Neutrophil (primary cell): Measurements from ENCODE around the gene UBAC2.

ENCODE experiments used
- H3K27ac ChIP-seq: fragments of 200-600 bp; sonication (generic); 2 replicates; pipeline ENCODE4 v1.5.1; 2016; ENCODE audit warnings: mild to moderate bottlenecking, moderate library complexity
- H3K27me3 ChIP-seq: fragments of 200-600 bp; sonication (generic); 2 replicates; pipeline ENCODE4 v1.6.0; 2016; ENCODE audit warnings: mild to moderate bottlenecking
- H3K36me3 ChIP-seq: fragments of 200-600 bp; sonication (generic); 2 replicates; pipeline ENCODE4 v1.5.1; 2017
- H3K4me1 ChIP-seq, 2 experiments: fragments of 200-600 bp in 1 of 2; sonication (generic) in 1 of 2; 1 replicate in 1 of 2; 2 replicates in 1 of 2; pipeline versions ENCODE4 v1.5.1 to v1.6.1; 2013 to 2016; ENCODE audit warnings: low read depth in 1 of 2, low read length in 1 of 2, mild to moderate bottlenecking in 1 of 2, moderate library complexity in 1 of 2; ENCODE audit not compliant: control insufficient read depth in 1 of 2, insufficient read depth in 1 of 2
- H3K4me3 ChIP-seq, 2 experiments: fragments of 200-600 bp in 1 of 2; sonication (generic) in 1 of 2; 1 replicate in 1 of 2; 2 replicates in 1 of 2; pipeline ENCODE4 v1.5.1; 2013 to 2016; ENCODE audit warnings: low read depth in 1 of 2, low read length in 1 of 2, mild to moderate bottlenecking in 1 of 2, moderate library complexity in 1 of 2
- H3K9me3 ChIP-seq: fragments of 200-600 bp; sonication (generic); 2 replicates; pipeline ENCODE4 v1.5.1; 2016
- TF ChIP-seq, protein P1 (sequence below): fragments of 200-600 bp; sonication (generic); IDR thresholded peaks from 2 replicates; pipeline ENCODE4 v1.5.1; 2016; ENCODE audit warnings: antibody characterized with exemption

Gene UBAC2

GRCh38 chr13:99403458-99403971, 202.9 kb downstream of the UBAC2 start:
- Histone ChIP-seq H3K4me1 (peaks cover 12 to 17% of the 10 kb centered on the region in 2 experiments), H3K36me3 (no peaks in the 10 kb centered on the region), H3K4me3 (no peak overlapping the region), H3K27ac (no peak overlapping the region), H3K27me3 (no peaks in the 10 kb centered on the region), H3K9me3 (no peaks in the 10 kb centered on the region)
- TF ChIP-seq, protein P1, sequence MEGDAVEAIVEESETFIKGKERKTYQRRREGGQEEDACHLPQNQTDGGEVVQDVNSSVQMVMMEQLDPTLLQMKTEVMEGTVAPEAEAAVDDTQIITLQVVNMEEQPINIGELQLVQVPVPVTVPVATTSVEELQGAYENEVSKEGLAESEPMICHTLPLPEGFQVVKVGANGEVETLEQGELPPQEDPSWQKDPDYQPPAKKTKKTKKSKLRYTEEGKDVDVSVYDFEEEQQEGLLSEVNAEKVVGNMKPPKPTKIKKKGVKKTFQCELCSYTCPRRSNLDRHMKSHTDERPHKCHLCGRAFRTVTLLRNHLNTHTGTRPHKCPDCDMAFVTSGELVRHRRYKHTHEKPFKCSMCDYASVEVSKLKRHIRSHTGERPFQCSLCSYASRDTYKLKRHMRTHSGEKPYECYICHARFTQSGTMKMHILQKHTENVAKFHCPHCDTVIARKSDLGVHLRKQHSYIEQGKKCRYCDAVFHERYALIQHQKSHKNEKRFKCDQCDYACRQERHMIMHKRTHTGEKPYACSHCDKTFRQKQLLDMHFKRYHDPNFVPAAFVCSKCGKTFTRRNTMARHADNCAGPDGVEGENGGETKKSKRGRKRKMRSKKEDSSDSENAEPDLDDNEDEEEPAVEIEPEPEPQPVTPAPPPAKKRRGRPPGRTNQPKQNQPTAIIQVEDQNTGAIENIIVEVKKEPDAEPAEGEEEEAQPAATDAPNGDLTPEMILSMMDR: no peak

GRCh38 chr13:99404005-99404755, 203.5 kb downstream of the UBAC2 start:
- Histone ChIP-seq H3K36me3 (no peaks in the 10 kb centered on the region), H3K4me3 (no peak overlapping the region), H3K4me1 (peaks cover 12 to 17% of the 10 kb centered on the region in 2 experiments), H3K27me3 (no peaks in the 10 kb centered on the region), H3K9me3 (no peaks in the 10 kb centered on the region), H3K27ac (no peak overlapping the region)
- TF ChIP-seq, protein P1: no peak

DNA sequence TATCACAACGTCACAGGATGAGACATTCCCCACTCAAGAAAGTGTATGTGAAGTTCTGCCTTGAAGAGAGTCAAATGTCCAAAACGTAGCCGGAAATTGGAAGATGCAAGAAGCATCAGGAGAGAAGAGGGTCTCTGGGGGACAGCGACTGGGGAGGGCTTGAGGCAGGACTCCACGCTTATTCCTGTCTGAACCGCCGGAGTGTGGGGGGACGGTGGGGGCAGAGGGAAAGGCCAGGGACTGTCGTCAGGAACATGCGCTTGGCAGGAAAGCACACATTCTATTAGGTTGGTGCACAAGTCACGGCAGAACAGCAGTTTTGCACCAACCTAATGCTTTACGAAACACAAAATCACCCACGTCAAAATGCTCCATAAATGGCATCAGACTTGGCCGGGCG, 205.3 kb downstream of the UBAC2 start:
- Histone ChIP-seq H3K36me3 (no peaks in the 10 kb centered on the region), H3K27me3 (no peaks in the 10 kb centered on the region), H3K4me1 (peaks cover 12 to 17% of the 10 kb centered on the region in 2 experiments), H3K4me3 (no peak overlapping the region), H3K27ac (peak overlapping the region; percentile 20), H3K9me3 (no peaks in the 10 kb centered on the region)
- TF ChIP-seq, protein P1: no peak

DNA sequence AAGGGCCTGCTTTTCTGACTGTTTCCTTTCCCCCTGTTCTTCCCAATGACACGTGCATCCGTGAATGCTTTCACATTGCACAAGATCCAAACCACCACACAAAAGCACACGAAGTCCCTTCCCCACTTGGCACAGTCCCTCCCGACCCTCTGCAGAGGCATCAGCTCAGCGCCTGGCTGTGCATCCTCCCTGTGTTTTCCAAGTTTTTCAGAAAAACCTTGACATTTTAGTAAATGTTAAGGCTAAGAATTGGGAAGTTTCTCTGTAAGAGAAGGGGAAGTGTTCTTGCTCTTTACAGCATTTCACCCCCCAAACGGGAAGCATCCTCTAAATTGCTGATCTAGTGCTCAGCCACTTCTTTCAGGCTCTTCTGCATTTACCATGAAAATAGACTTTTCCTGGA, 206.1 kb downstream of the UBAC2 start:
- H3K36me3 ChIP-seq: no peaks in the 10 kb centered on the region
- H3K27me3 ChIP-seq: no peaks in the 10 kb centered on the region
- no peaks in the 10 kb centered on the region for H3K9me3 ChIP-seq
- H3K27ac ChIP-seq: peak overlapping the region; percentile 81
- peak overlapping the region; percentile 52 to 53 for H3K4me3 ChIP-seq
- H3K4me1 ChIP-seq: peaks cover 12 to 17% of the 10 kb centered on the region in 2 experiments
- TF ChIP-seq, protein P1: no peak

DNA sequence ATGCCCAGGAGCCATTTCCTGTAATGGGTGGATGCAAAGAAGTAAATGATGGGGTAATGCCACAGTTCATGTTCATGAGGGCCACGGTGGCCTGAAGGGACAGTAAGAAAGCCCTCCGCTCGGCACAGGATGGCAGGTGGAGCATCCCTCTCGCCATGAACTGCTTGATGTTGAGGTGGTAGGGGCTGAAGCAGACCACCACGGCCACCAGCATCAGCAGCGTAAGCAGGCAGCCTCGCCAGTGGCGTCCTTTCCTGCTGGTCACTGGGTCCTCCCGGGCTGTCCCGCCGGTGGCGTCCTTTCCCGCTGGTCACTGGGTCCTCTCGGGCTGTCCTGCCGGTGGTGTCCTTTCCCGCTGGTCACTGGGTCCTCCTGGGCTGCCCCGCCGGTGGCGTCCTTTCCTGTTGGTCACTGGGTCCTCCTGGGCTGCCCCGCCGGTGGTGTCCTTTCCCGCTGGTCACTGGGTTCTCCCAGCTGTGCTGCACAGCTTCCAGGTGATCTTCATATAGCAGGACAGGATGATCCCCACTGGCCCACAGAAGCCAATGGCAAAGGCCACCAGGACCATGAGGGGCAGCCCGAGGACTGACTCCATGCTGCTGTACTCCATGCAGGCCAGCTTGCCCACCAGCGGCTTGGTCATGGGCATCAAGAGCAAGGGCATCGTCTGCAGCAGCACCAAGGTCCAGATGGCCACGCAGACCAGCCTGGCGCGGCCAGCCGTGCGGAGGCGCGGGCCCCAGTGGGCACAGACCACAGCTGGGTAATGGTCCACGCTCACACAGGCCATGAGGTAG, 207.4 kb downstream of the UBAC2 start:
- no peaks in the 10 kb centered on the region for H3K36me3 ChIP-seq
- H3K27ac ChIP-seq: no peak overlapping the region
- no peak overlapping the region for H3K4me3 ChIP-seq
- H3K4me1 ChIP-seq: peaks cover 12 to 17% of the 10 kb centered on the region in 2 experiments
- no peaks in the 10 kb centered on the region for H3K9me3 ChIP-seq
- TF ChIP-seq, protein P1: no peak
- peaks cover 8% of the 10 kb centered on the region for H3K27me3 ChIP-seq
